Measurements from ENCODE around the gene CELF4.

CELF4 gene

GRCh38 chr18:37499044-37499443 is 66.6 kb downstream of the CELF4 start:
- no peaks in the 10 kb centered on the region for H3K36me3 ChIP-seq (ENCODE audit: control insufficient read depth, insufficient read depth, low read length)
- H3K79me2 ChIP-seq, result no peaks in the 10 kb centered on the region
- no peak overlapping the region for H3K4me3 ChIP-seq (ENCODE audit: low read depth, low read length)
- no peak overlapping the region for H3K9ac ChIP-seq
- H3K4me2 ChIP-seq (ENCODE audit: low read length), result no peak overlapping the region
- H2AFZ ChIP-seq, result no peak overlapping the region
- H3K4me1 ChIP-seq, result no peaks in the 10 kb centered on the region
- no peak overlapping the region for H3K27ac ChIP-seq
- no peak for TF ChIP-seq CTCF (IDR thresholded peaks at IDR 0.05)
- no peaks in the 10 kb centered on the region for H3K27me3 ChIP-seq (ENCODE audit: control insufficient read depth, insufficient read depth, low read length)
- no peaks in the 10 kb centered on the region for H3K9me3 ChIP-seq (ENCODE audit: control insufficient read depth, low read length)

DNA sequence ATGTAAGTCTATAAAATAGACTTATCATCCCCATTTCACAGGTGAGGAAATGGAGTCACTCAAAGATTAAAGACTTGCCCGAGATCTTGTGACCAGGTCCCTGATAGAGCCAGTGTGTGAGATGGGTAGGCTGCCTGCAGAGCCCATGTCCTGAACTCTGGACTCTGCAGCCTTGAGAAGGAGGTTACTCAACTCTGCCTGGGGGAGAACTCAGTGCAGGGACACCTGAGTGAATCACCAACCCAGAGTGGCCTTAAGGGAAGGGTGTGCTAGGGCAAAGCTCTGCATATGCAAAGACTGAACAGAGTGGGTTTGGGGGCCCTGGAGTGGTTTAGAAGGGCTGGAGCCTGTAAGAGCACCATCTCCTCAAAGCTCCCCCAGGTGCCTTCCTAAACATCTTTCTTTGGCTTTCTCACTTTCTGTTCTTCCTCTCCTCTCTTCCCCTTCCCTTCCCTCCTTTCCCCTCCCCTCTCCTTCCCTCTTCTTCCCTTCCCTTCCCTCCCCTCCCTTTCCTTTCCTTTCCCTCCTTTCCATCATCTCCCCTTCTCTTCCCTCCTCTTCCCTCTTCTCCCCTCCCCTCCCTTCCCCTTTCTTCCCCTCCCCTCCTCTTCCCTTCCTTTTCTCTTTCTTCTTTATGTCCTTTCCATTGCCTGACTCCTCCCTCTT is 67.6 kb downstream of the CELF4 start:
- H3K4me2 ChIP-seq (ENCODE audit: low read length), result no peak overlapping the region
- TF ChIP-seq CTCF (IDR thresholded peaks at IDR 0.05), result no peak
- H3K27me3 ChIP-seq (ENCODE audit: control insufficient read depth, insufficient read depth, low read length), result no peaks in the 10 kb centered on the region
- H3K79me2 ChIP-seq, result no peaks in the 10 kb centered on the region
- H3K9ac ChIP-seq, result no peak overlapping the region
- H2AFZ ChIP-seq, result no peak overlapping the region
- no peak overlapping the region for H3K27ac ChIP-seq
- no peaks in the 10 kb centered on the region for H3K4me1 ChIP-seq
- no peak overlapping the region for H3K4me3 ChIP-seq (ENCODE audit: low read depth, low read length)
- no peaks in the 10 kb centered on the region for H3K9me3 ChIP-seq (ENCODE audit: control insufficient read depth, low read length)
- no peaks in the 10 kb centered on the region for H3K36me3 ChIP-seq (ENCODE audit: control insufficient read depth, insufficient read depth, low read length)

GRCh38 chr18:37496568-37496967 is 69.0 kb downstream of the CELF4 start:
- no peak overlapping the region for H2AFZ ChIP-seq
- no peaks in the 10 kb centered on the region for H3K27me3 ChIP-seq (ENCODE audit: control insufficient read depth, insufficient read depth, low read length)
- no peaks in the 10 kb centered on the region for H3K79me2 ChIP-seq
- H3K27ac ChIP-seq, result no peak overlapping the region
- no peaks in the 10 kb centered on the region for H3K36me3 ChIP-seq (ENCODE audit: control insufficient read depth, insufficient read depth, low read length)
- no peak overlapping the region for H3K4me3 ChIP-seq (ENCODE audit: low read depth, low read length)
- no peak for TF ChIP-seq CTCF (IDR thresholded peaks at IDR 0.05)
- H3K4me1 ChIP-seq, result no peaks in the 10 kb centered on the region
- H3K9ac ChIP-seq, result no peak overlapping the region
- H3K9me3 ChIP-seq (ENCODE audit: control insufficient read depth, low read length), result no peaks in the 10 kb centered on the region
- no peak overlapping the region for H3K4me2 ChIP-seq (ENCODE audit: low read length)

DNA sequence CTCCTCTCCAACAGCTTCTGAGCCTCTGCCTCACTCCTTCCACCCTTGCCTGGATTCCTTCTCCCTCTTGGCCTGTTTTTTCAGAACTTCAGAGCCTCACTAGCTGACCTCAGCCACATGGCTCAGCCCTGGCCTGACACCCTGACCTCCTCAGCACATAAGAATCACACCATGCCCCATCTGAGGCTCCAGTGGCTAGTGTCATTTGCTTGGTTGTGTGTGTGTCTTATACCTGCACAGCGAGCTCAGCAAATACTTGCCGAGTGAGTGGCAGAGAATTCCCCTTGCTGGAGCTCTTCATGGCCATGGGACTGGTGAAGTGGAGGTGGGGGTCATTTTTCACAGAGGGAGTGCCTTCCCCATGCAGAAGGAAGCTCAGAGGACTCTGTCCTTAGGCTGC is 70.2 kb downstream of the CELF4 start:
- H3K4me2 ChIP-seq (ENCODE audit: low read length), result no peak overlapping the region
- no peaks in the 10 kb centered on the region for H3K79me2 ChIP-seq
- TF ChIP-seq CTCF (IDR thresholded peaks at IDR 0.05), result no peak
- no peaks in the 10 kb centered on the region for H3K9me3 ChIP-seq (ENCODE audit: control insufficient read depth, low read length)
- no peak overlapping the region for H2AFZ ChIP-seq
- H3K4me1 ChIP-seq, result no peaks in the 10 kb centered on the region
- no peak overlapping the region for H3K9ac ChIP-seq
- H3K27ac ChIP-seq, result no peak overlapping the region
- no peak overlapping the region for H3K4me3 ChIP-seq (ENCODE audit: low read depth, low read length)
- no peaks in the 10 kb centered on the region for H3K36me3 ChIP-seq (ENCODE audit: control insufficient read depth, insufficient read depth, low read length)
- H3K27me3 ChIP-seq (ENCODE audit: control insufficient read depth, insufficient read depth, low read length), result no peaks in the 10 kb centered on the region

GRCh38 chr18:37494406-37494805 is 71.2 kb downstream of the CELF4 start:
- H3K79me2 ChIP-seq, result no peaks in the 10 kb centered on the region
- H3K4me2 ChIP-seq (ENCODE audit: low read length), result no peak overlapping the region
- no peak overlapping the region for H3K27ac ChIP-seq
- H2AFZ ChIP-seq, result no peak overlapping the region
- H3K9me3 ChIP-seq (ENCODE audit: control insufficient read depth, low read length), result no peaks in the 10 kb centered on the region
- H3K4me1 ChIP-seq, result no peaks in the 10 kb centered on the region
- H3K4me3 ChIP-seq (ENCODE audit: low read depth, low read length), result no peak overlapping the region
- TF ChIP-seq CTCF (IDR thresholded peaks at IDR 0.05), result no peak
- H3K9ac ChIP-seq, result no peak overlapping the region
- H3K36me3 ChIP-seq (ENCODE audit: control insufficient read depth, insufficient read depth, low read length), result no peaks in the 10 kb centered on the region
- no peaks in the 10 kb centered on the region for H3K27me3 ChIP-seq (ENCODE audit: control insufficient read depth, insufficient read depth, low read length)
